A549 (cell line): ENCODE measurements around the gene ENTPD6.

Source experiments
- JUNB ChIP-seq: fragments of >200 bp; sonication (Bioruptor Twin); formaldehyde crosslinking; IDR thresholded peaks from 2 replicates; pipeline ENCODE4 v1.6.1; 2016
- TP53 ChIP-seq: fragments of 250-450 bp; sonication (Bioruptor Pico); IDR thresholded peaks from 2 replicates; pipeline ENCODE4 v1.5.0; 2021; ENCODE audit warnings: mild to moderate bottlenecking, moderate library complexity

- no peak for TF ChIP-seq TP53
- TF ChIP-seq JUNB: no peak
Measured at GRCh38 chr20:25213566-25214425, 18.3 kb downstream of the ENTPD6 start.
